WTC11 (cell line): Measurements from ENCODE around the gene SSBP2. TPM values are rescaled to one million over a fixed set of nuclear protein-coding genes. Genes with fewer than 3 reads are reported as not detected.

Source experiments
- ATAC-seq: fragments of 200-7000 bp; cut with Tn5 transposase; 2 replicates; pipeline ENCODE4 v1.10.0; 2021; ENCODE audit warnings: mild to moderate bottlenecking, moderate library complexity
- CTCF ChIA-PET: fragments of 300-600 bp; sonication (Branson Sonifier 250); formaldehyde crosslinking; loops from one replicate; lab custom pipeline; 2021; ENCODE audit warnings: antibody characterized with exemption; lab: Charles Lee
- POLR2A ChIA-PET: fragments of 350-600 bp; sonication (Branson Sonifier 250); formaldehyde crosslinking; loops from one replicate; lab custom pipeline; 2021; ENCODE audit warnings: antibody characterized with exemption; lab: Charles Lee
- DNase-seq: peaks from one replicate; pipeline ENCODE4 v3.0.0; 2021; ENCODE audit warnings: low spot score
- H3K27ac Mint-ChIP-seq: 2 replicates; pipeline ENCODE4 v1.8.0; 2021; ENCODE audit warnings: mixed read lengths
- H3K27me3 Mint-ChIP-seq: 2 replicates; pipeline ENCODE4 v1.8.0; 2021; ENCODE audit warnings: low read depth, mild to moderate bottlenecking, moderate library complexity, mixed read lengths
- H3K36me3 Mint-ChIP-seq: 2 replicates; pipeline ENCODE4 v1.8.0; 2021; ENCODE audit warnings: mixed read lengths
- H3K4me1 Mint-ChIP-seq: 2 replicates; pipeline ENCODE4 v1.8.0; 2022; ENCODE audit warnings: mixed read lengths
- H3K4me3 Mint-ChIP-seq: 2 replicates; pipeline ENCODE4 v1.8.0; 2021; ENCODE audit warnings: mild to moderate bottlenecking, moderate library complexity, mixed read lengths
- H3K9me3 Mint-ChIP-seq: 2 replicates; pipeline ENCODE4 v1.8.0; 2021; ENCODE audit warnings: mixed read lengths
- ARID4B ChIP-seq: sonication (generic); formaldehyde crosslinking; IDR thresholded peaks from 2 replicates; pipeline ENCODE4 v1.8.0; 2023; ENCODE audit warnings: missing genetic modification reagents, mild to moderate bottlenecking, borderline replicate concordance
- ATF1 ChIP-seq: sonication (generic); formaldehyde crosslinking; IDR thresholded peaks from 2 replicates; pipeline ENCODE4 v1.8.1; 2023; ENCODE audit warnings: mild to moderate bottlenecking, moderate library complexity, missing genetic modification reagents
- EMX1 ChIP-seq: fragments of 250-450 bp; sonication (Bioruptor Pico); IDR thresholded peaks from 2 replicates; pipeline ENCODE4 v1.8.0; 2021; ENCODE audit warnings: mild to moderate bottlenecking
- ESRRA ChIP-seq: sonication (generic); formaldehyde crosslinking; IDR thresholded peaks from 2 replicates; pipeline ENCODE4 v1.8.1; 2022; ENCODE audit warnings: mild to moderate bottlenecking, missing genetic modification reagents, borderline replicate concordance
- GRHL2 ChIP-seq: fragments of 250-450 bp; sonication (Bioruptor Pico); IDR thresholded peaks from 2 replicates; pipeline ENCODE4 v1.8.0; 2022; ENCODE audit warnings: mild to moderate bottlenecking, moderate library complexity; ENCODE audit not compliant: insufficient replicate concordance, severe bottlenecking
- GTF2I ChIP-seq: fragments of 250-450 bp; sonication (Bioruptor Pico); conservative IDR thresholded peaks from 2 replicates; pipeline ENCODE4 v1.4.0; 2021; ENCODE audit warnings: mild to moderate bottlenecking
- HMGXB4 ChIP-seq: sonication (generic); formaldehyde crosslinking; IDR thresholded peaks from 2 replicates; pipeline ENCODE4 v1.8.1; 2023; ENCODE audit warnings: mild to moderate bottlenecking, moderate library complexity, missing genetic modification reagents
- MXD4 ChIP-seq: fragments of 250-450 bp; sonication (Bioruptor Pico); IDR thresholded peaks from 2 replicates; pipeline ENCODE4 v1.8.0; 2021; ENCODE audit warnings: mild to moderate bottlenecking, moderate library complexity, borderline replicate concordance
- NFYB ChIP-seq: sonication (generic); formaldehyde crosslinking; conservative IDR thresholded peaks from 2 replicates; pipeline ENCODE4 v1.8.0; 2022; ENCODE audit warnings: low read depth, missing genetic modification reagents
- NR3C1 ChIP-seq: sonication (generic); formaldehyde crosslinking; conservative IDR thresholded peaks from 2 replicates; pipeline ENCODE4 v1.8.1; 2023; ENCODE audit warnings: low read depth, mild to moderate bottlenecking, missing genetic modification reagents
- PRDM15 ChIP-seq: sonication (generic); formaldehyde crosslinking; IDR thresholded peaks from 2 replicates; pipeline ENCODE4 v1.8.0; 2022; ENCODE audit warnings: missing genetic modification reagents
- PREB ChIP-seq: sonication (generic); formaldehyde crosslinking; IDR thresholded peaks from 2 replicates; pipeline ENCODE4 v1.8.1; 2022; ENCODE audit warnings: mild to moderate bottlenecking, missing genetic modification reagents, moderate library complexity, borderline replicate concordance
- SMAD3 ChIP-seq: sonication (generic); formaldehyde crosslinking; IDR thresholded peaks from 2 replicates; pipeline ENCODE4 v1.8.0; 2022; ENCODE audit warnings: missing genetic modification reagents, mild to moderate bottlenecking, borderline replicate concordance
- TEAD4 ChIP-seq: sonication (generic); formaldehyde crosslinking; IDR thresholded peaks from 2 replicates; pipeline ENCODE4 v1.8.0; 2022; ENCODE audit warnings: mild to moderate bottlenecking, missing genetic modification reagents
- USF2 ChIP-seq: sonication (generic); formaldehyde crosslinking; IDR thresholded peaks from 2 replicates; pipeline ENCODE4 v1.8.1; 2023; ENCODE audit warnings: mild to moderate bottlenecking, missing genetic modification reagents, moderate library complexity
- ZMAT4 ChIP-seq: fragments of 250-450 bp; sonication (Bioruptor Pico); IDR thresholded peaks from 2 replicates; pipeline ENCODE4 v1.9.0; 2021; ENCODE audit warnings: mild to moderate bottlenecking
- ZNF121 ChIP-seq: sonication (generic); formaldehyde crosslinking; IDR thresholded peaks from 2 replicates; pipeline ENCODE4 v1.8.0; 2023; ENCODE audit warnings: missing genetic modification reagents
- ZNF416 ChIP-seq: fragments of 250-450 bp; sonication (Bioruptor Pico); IDR thresholded peaks from 2 replicates; pipeline ENCODE4 v1.9.0; 2021; ENCODE audit warnings: mild to moderate bottlenecking, inconsistent platforms
- ZNF532 ChIP-seq: fragments of 250-450 bp; sonication (Bioruptor Pico); IDR thresholded peaks from 2 replicates; pipeline ENCODE4 v1.9.0; 2021; ENCODE audit warnings: mild to moderate bottlenecking, borderline replicate concordance
- total RNA-seq: library from RNA; stranded (reverse); gene quantifications from 3 replicates; pipeline ENCODE4 v1.2.3, GENCODE V29; 2021

Gene SSBP2
- total RNA-seq, 1 experiment from 2014 or later, result 24.9 TPM

- H3K27me3 Mint-ChIP-seq, result no peaks in the 10 kb centered on the region
- TF ChIP-seq USF2 (CRISPR knock-in tag) (no peak), GRHL2 (CRISPR knock-in tag) (no peak), ZNF532 (CRISPR knock-in tag) (no peak), GTF2I (CRISPR knock-in tag) (no peak), PRDM15 (no peak), ATF1 (CRISPR knock-in tag) (no peak), SMAD3 (no peak), ESRRA (no peak), NFYB (CRISPR knock-in tag) (no peak), EMX1 (CRISPR knock-in tag) (no peak), NR3C1 (CRISPR knock-in tag) (no peak), HMGXB4 (no peak), ZMAT4 (no peak), TEAD4 (no peak)
- H3K4me3 Mint-ChIP-seq, result no peak overlapping the region
- ATAC-seq, result no peak
- H3K9me3 Mint-ChIP-seq, result peaks cover 4% of the 10 kb centered on the region
- no peak for DNase-seq
- no peaks in the 10 kb centered on the region for H3K36me3 Mint-ChIP-seq
- CTCF ChIA-PET, result no interaction called here
- H3K27ac Mint-ChIP-seq, result no peak overlapping the region
- H3K4me1 Mint-ChIP-seq, result peaks cover 11% of the 10 kb centered on the region
- POLR2A ChIA-PET, result no interaction called here
These were observed 322.0 kb downstream of the SSBP2 start for GRCh38 chr5:81428861-81429260.

GRCh38 chr5:81428446-81428845 is 322.5 kb downstream of the SSBP2 start:
- ATAC-seq (no peak), DNase-seq (no peak)
- H3K27ac Mint-ChIP-seq, result no peak overlapping the region
- H3K4me3 Mint-ChIP-seq, result no peak overlapping the region
- peaks cover 4% of the 10 kb centered on the region for H3K9me3 Mint-ChIP-seq
- ChIA-PET CTCF (no interaction called here), POLR2A (no interaction called here)
- H3K36me3 Mint-ChIP-seq, result no peaks in the 10 kb centered on the region
- no peaks in the 10 kb centered on the region for H3K27me3 Mint-ChIP-seq
- peaks cover 11% of the 10 kb centered on the region for H3K4me1 Mint-ChIP-seq
- TF ChIP-seq ZNF416 (CRISPR knock-in tag), result no peak
- TF ChIP-seq ARID4B (CRISPR knock-in tag), result no peak
- no peak for TF ChIP-seq GRHL2 (CRISPR knock-in tag)
- TF ChIP-seq MXD4 (CRISPR knock-in tag), result no peak
- no peak for TF ChIP-seq ZNF121
- no peak for TF ChIP-seq ZMAT4
- no peak for TF ChIP-seq PREB
